ENCODE measurements around the gene PNMT. TPM values are rescaled to one million over a fixed set of nuclear protein-coding genes. Genes with fewer than 3 reads are reported as not detected.
"Not testable (repeated sequence)": the region's sequence is repeated elsewhere in the genome, so short reads cannot be mapped to it uniquely, and the experiment has no call there.

Gene PNMT
- total RNA-seq, 1 donor = not detected

- no peaks in the 10 kb centered on the region for H3K27me3 ChIP-seq (ENCODE audit: insufficient read depth, low read length)
- H3K4me1 ChIP-seq (ENCODE audit: insufficient read depth, low read length) = peaks cover 69% of the 10 kb centered on the region
- H3K9me3 ChIP-seq (ENCODE audit: low read depth, low read length) = no peaks in the 10 kb centered on the region
- H3K4me3 ChIP-seq (ENCODE audit: low read length) = no peak overlapping the region
These were observed 10.3 kb downstream of the PNMT start for GRCh38 chr17:39678340-39679116.

GRCh38 chr17:39679521-39680192 lies 11.4 kb downstream of the PNMT start:
- Histone ChIP-seq H3K27me3 (ENCODE audit: insufficient read depth, low read length) (no peaks in the 10 kb centered on the region), H3K4me3 (ENCODE audit: low read length) (no peak overlapping the region), H3K4me1 (ENCODE audit: insufficient read depth, low read length) (peaks cover 65% of the 10 kb centered on the region), H3K9me3 (ENCODE audit: low read depth, low read length) (no peaks in the 10 kb centered on the region)

GRCh38 chr17:39683295-39683939 lies 15.2 kb downstream of the PNMT start:
- no peaks in the 10 kb centered on the region for H3K9me3 ChIP-seq (ENCODE audit: low read depth, low read length)
- H3K4me1 ChIP-seq (ENCODE audit: insufficient read depth, low read length) = peaks cover 36% of the 10 kb centered on the region
- H3K27me3 ChIP-seq (ENCODE audit: insufficient read depth, low read length) = no peaks in the 10 kb centered on the region
- no peak overlapping the region for H3K4me3 ChIP-seq (ENCODE audit: low read length)

- Histone ChIP-seq H3K27me3 (ENCODE audit: insufficient read depth, low read length) (no peaks in the 10 kb centered on the region), H3K4me3 (ENCODE audit: low read length) (no peak overlapping the region), H3K9me3 (ENCODE audit: low read depth, low read length) (no peaks in the 10 kb centered on the region), H3K4me1 (ENCODE audit: insufficient read depth, low read length) (peaks cover 33% of the 10 kb centered on the region)
These were observed 16.3 kb downstream of the PNMT start for GRCh38 chr17:39684369-39685192.

GRCh38 chr17:39687101-39687545 lies 18.9 kb downstream of the PNMT start:
- Histone ChIP-seq H3K9me3 (ENCODE audit: low read depth, low read length) (no peaks in the 10 kb centered on the region), H3K27me3 (ENCODE audit: insufficient read depth, low read length) (no peaks in the 10 kb centered on the region), H3K4me3 (ENCODE audit: low read length) (peak overlapping the region; percentile 91), H3K4me1 (ENCODE audit: insufficient read depth, low read length) (peaks cover 17% of the 10 kb centered on the region)

GRCh38 chr17:39687546-39688474 lies 19.6 kb downstream of the PNMT start, which contains the start of gene PGAP3:
Gene PGAP3 (minus strand): TSS chr17:39688057. CDS start chr17:39688014, 43 bp downstream.
- Histone ChIP-seq H3K27me3 (ENCODE audit: insufficient read depth, low read length) (no peaks in the 10 kb centered on the region), H3K4me3 (ENCODE audit: low read length) (peak within 1 kb of the TSS; percentile 91), H3K4me1 (ENCODE audit: insufficient read depth, low read length) (peaks cover 17% of the 10 kb centered on the region), H3K9me3 (ENCODE audit: low read depth, low read length) (no peaks in the 10 kb centered on the region)

DNA sequence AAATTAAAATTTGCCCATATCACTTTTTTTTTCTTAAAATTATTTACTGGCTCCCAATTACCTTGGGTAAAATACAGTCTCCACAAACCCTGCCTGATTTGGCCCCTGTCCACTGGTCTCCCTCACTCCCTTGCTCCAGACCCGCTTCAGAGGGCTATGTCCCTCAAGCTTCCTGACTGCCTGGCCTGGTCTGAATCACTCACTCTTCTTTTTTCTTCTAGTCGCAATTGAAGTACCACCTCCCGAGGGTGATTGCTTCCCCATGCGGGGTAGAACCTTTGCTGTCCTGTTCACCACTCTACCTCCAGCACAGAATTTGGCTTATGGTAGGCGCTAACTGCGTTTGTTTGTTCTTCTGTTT lies 20.2 kb downstream of the PNMT start:
- Histone ChIP-seq H3K27me3 (ENCODE audit: insufficient read depth, low read length) (no peaks in the 10 kb centered on the region), H3K9me3 (ENCODE audit: low read depth, low read length) (no peaks in the 10 kb centered on the region), H3K4me3 (ENCODE audit: low read length) (peak overlapping the region; percentile 91), H3K4me1 (ENCODE audit: insufficient read depth, low read length) (peaks cover 17% of the 10 kb centered on the region)

DNA sequence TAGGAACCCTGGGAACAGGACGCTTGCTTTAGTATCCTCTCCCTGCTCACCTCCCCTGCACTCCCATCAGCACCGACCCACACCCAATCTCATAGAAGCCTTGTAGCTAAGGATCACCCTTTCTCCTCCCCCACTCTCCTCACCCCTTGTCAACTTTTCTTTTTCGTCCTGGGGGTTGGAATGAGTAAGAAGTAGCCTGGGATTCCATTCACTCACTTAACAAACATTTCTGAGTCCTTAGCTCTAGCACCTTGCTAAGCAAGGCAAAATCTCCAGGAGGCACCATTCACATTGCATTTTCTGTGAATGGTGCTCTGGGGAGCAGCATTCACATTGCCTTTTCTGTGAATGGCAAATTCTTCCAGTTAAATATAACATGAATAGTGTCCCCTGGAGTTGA lies 20.7 kb downstream of the PNMT start:
- no peaks in the 10 kb centered on the region for H3K27me3 ChIP-seq (ENCODE audit: insufficient read depth, low read length)
- H3K4me3 ChIP-seq (ENCODE audit: low read length) = no peak overlapping the region
- no peaks in the 10 kb centered on the region for H3K9me3 ChIP-seq (ENCODE audit: low read depth, low read length)
- H3K4me1 ChIP-seq (ENCODE audit: insufficient read depth, low read length) = peaks cover 17% of the 10 kb centered on the region

DNA sequence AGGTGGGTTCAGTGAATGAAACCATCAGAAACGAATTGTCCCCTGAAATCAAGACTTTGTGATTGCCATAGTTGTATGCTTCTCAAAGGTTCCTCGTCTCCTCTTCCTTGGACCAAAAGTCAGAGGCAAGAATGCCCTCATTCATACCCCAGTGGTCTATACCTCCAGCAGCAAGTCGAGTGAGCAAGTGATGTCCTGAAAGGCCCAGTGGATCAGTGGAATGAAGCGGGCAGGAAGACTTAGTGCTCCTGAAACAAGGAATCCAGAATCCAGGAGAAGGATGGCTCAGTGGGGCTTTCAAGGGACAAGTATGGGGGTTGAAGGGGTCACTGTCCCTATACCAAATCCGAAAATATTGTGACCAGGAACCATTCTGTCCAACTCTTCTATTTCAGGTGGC lies 26.3 kb downstream of the PNMT start:
- Histone ChIP-seq H3K4me1 (ENCODE audit: insufficient read depth, low read length) (peaks cover under 1% of the 10 kb centered on the region), H3K9me3 (ENCODE audit: low read depth, low read length) (no peaks in the 10 kb centered on the region), H3K4me3 (ENCODE audit: low read length) (no peak overlapping the region), H3K27me3 (ENCODE audit: insufficient read depth, low read length) (peaks cover 12% of the 10 kb centered on the region)

DNA sequence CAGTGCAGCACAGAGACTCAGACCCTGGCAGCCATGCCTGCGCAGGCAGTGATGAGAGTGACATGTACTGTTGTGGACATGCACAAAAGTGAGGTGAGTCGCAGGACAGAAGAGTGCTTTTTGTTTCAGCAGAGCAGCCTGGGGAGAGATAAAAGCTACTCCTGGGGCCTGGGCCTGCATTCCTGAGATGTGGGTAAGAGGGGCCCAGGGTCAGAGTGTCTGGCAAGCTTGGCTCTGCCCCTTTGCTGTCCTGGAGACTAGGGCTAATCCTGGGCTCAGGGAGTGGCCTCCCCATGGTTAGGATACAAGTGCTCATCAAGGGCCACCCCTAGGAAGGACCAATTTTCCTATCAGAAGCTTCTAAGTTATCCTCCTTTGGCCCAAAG lies 26.8 kb downstream of the PNMT start:
- H3K9me3 ChIP-seq (ENCODE audit: low read depth, low read length) = no peaks in the 10 kb centered on the region

GRCh38 chr17:39696731-39697130 lies 28.5 kb downstream of the PNMT start:
- Histone ChIP-seq H3K9me3 (ENCODE audit: low read depth, low read length) (no peaks in the 10 kb centered on the region), H3K4me1 (ENCODE audit: insufficient read depth, low read length) (peaks cover 3% of the 10 kb centered on the region), H3K4me3 (ENCODE audit: low read length) (no peak overlapping the region), H3K27me3 (ENCODE audit: insufficient read depth, low read length) (peaks cover 31% of the 10 kb centered on the region)

More for the DNA sequence above, 26.8 kb downstream of the PNMT start:
- peaks cover 3% of the 10 kb centered on the region for H3K4me1 ChIP-seq (ENCODE audit: insufficient read depth, low read length)
- peaks cover 16% of the 10 kb centered on the region for H3K27me3 ChIP-seq (ENCODE audit: insufficient read depth, low read length)
- no peak overlapping the region for H3K4me3 ChIP-seq (ENCODE audit: low read length)

- Histone ChIP-seq H3K4me1 (ENCODE audit: insufficient read depth, low read length) (peaks cover 3% of the 10 kb centered on the region), H3K27me3 (ENCODE audit: insufficient read depth, low read length) (peaks cover 32% of the 10 kb centered on the region), H3K9me3 (ENCODE audit: low read depth, low read length) (no peaks in the 10 kb centered on the region), H3K4me3 (ENCODE audit: low read length) (no peak overlapping the region)
These were observed 29.7 kb downstream of the PNMT start for GRCh38 chr17:39697961-39698360.

- H3K27me3 ChIP-seq (ENCODE audit: insufficient read depth, low read length) = peaks cover 32% of the 10 kb centered on the region
- H3K4me3 ChIP-seq (ENCODE audit: low read length); H3K9me3 ChIP-seq (ENCODE audit: low read depth, low read length); H3K4me1 ChIP-seq (ENCODE audit: insufficient read depth, low read length): not testable (repeated sequence)
These were observed 31.0 kb downstream of the PNMT start for GRCh38 chr17:39699157-39699817.
